NB4 (cell line): Measurements from ENCODE around the gene ZNF805.

Experiments
- DNase-seq: peaks from one replicate; pipeline ENCODE4 v3.0.0; 2010; ENCODE audit warnings: low read depth
- H3K4me3 ChIP-seq: one replicate; pipeline ENCODE4 v1.5.1; 2011; ENCODE audit warnings: mild to moderate bottlenecking, low read depth, low read length, moderate library complexity
- MYC ChIP-seq: IDR thresholded peaks from 2 replicates; pipeline ENCODE4 v1.6.1; 2011; ENCODE audit warnings: low read depth, low read length
- POLR2A ChIP-seq: IDR thresholded peaks from 2 replicates; pipeline ENCODE4 v1.6.1; 2011; ENCODE audit warnings: mild to moderate bottlenecking; ENCODE audit not compliant: insufficient read length; ENCODE audit errors: extremely low read depth
- TF ChIP-seq, protein P1 (sequence below): IDR thresholded peaks from one replicate; pipeline ENCODE4 v1.5.1; 2012; ENCODE audit warnings: low read depth, low read length
- TF ChIP-seq, protein P2 (sequence below): IDR thresholded peaks from 2 replicates; pipeline ENCODE4 v1.6.1; 2011; ENCODE audit warnings: low read depth, low read length

ZNF805 gene

DNA sequence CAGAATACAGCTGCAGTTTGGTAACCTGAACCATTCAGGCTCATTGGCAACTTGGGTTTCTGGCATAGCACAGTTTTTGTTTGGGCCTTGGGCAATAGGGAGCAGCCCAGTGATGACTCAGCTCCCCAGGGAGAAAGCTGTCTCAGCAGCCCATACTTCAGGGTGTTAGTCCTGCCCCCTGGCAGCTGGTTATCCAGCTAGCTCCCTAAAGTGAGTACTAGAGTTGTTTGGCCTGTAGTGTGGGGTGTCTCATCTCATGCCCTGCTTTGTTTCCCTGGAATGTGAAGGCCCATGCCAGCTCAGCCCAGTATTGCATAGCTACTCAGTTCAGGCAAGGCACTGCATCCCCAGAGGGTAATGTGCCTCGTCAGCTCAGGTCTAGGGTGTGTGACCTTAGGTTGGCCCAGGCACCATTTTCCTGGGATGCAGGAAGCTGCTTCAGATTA is 61.6 kb downstream of the ZNF805 start:
- DNase-seq, result peak; percentile 88

DNA sequence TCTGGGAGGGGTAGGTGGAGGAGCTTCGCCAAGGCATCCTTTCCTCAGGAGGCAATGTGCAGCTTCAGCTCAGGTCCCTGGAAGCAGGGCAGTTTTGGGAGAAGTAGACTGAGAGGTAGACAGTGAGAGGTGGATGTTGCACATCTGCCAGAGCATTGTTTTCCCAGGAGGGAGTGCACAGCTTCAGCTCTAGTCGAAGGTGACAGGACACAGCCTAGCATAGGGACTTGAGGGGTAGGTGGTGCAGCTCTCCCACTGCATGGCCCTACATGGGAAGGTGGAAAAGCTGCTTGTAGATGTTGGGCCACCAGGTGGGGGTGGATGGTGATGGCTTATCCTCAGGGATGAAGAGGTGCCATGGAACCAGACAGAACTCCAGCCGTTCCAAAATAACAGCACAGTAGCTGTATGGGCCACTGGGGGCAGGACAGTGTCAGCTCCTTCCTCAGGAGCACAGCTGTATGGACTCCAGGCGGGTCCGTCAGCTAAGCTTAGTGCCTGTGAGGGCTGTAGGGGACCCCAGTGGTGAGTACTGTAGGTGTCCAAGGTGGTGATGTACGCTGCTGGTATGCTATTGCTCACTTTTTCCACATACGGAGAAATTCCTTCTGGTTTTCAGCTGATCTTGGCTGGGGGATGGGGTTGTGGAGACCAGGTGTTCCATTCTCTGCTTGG is 62.4 kb downstream of the ZNF805 start:
- H3K4me3 ChIP-seq, result no peak overlapping the region
- TF ChIP-seq, protein P1, sequence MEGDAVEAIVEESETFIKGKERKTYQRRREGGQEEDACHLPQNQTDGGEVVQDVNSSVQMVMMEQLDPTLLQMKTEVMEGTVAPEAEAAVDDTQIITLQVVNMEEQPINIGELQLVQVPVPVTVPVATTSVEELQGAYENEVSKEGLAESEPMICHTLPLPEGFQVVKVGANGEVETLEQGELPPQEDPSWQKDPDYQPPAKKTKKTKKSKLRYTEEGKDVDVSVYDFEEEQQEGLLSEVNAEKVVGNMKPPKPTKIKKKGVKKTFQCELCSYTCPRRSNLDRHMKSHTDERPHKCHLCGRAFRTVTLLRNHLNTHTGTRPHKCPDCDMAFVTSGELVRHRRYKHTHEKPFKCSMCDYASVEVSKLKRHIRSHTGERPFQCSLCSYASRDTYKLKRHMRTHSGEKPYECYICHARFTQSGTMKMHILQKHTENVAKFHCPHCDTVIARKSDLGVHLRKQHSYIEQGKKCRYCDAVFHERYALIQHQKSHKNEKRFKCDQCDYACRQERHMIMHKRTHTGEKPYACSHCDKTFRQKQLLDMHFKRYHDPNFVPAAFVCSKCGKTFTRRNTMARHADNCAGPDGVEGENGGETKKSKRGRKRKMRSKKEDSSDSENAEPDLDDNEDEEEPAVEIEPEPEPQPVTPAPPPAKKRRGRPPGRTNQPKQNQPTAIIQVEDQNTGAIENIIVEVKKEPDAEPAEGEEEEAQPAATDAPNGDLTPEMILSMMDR, result no peak
- TF ChIP-seq, protein P2, sequence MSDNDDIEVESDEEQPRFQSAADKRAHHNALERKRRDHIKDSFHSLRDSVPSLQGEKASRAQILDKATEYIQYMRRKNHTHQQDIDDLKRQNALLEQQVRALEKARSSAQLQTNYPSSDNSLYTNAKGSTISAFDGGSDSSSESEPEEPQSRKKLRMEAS, result no peak
- no peak for TF ChIP-seq MYC
- no peak for TF ChIP-seq POLR2A
- DNase-seq, result no peak

More for the DNA sequence above, 61.6 kb downstream of the ZNF805 start:
- H3K4me3 ChIP-seq, result no peak overlapping the region
- TF ChIP-seq, protein P1, result no peak
- TF ChIP-seq POLR2A, result no peak
- TF ChIP-seq MYC, result no peak
- TF ChIP-seq, protein P2, result no peak
